ENCODE data around the gene TSPAN14.

DNA sequence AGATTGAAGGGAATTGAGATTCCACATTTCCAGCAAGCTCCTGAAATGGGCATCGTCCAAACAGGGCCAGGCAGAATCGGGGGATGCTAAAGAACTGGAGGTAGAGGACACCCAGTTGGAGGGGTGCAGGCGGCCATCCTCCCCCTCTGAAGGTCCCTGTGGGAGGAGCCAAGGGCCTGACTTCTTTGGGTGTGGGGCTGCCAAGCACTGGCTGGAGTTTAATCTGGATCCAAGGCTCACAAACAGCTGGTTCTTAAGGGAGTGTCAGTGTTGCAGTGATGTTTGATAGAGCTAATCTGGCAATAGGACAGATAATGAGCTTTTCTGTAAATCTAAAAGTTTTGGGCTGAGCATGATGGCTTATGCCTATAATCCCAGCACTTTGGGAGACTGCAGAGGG, 20.8 kb downstream of the TSPAN14 start:
- TF ChIP-seq, protein P1, sequence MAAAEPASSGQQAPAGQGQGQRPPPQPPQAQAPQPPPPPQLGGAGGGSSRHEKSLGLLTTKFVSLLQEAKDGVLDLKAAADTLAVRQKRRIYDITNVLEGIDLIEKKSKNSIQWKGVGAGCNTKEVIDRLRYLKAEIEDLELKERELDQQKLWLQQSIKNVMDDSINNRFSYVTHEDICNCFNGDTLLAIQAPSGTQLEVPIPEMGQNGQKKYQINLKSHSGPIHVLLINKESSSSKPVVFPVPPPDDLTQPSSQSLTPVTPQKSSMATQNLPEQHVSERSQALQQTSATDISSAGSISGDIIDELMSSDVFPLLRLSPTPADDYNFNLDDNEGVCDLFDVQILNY (CRISPR knock-in tag; IDR thresholded peaks at IDR 0.05): no peak
- TF ChIP-seq, protein P2, sequence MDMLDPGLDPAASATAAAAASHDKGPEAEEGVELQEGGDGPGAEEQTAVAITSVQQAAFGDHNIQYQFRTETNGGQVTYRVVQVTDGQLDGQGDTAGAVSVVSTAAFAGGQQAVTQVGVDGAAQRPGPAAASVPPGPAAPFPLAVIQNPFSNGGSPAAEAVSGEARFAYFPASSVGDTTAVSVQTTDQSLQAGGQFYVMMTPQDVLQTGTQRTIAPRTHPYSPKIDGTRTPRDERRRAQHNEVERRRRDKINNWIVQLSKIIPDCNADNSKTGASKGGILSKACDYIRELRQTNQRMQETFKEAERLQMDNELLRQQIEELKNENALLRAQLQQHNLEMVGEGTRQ (CRISPR knock-in tag; IDR thresholded peaks at IDR 0.05): no peak
- TF ChIP-seq, protein P3, sequence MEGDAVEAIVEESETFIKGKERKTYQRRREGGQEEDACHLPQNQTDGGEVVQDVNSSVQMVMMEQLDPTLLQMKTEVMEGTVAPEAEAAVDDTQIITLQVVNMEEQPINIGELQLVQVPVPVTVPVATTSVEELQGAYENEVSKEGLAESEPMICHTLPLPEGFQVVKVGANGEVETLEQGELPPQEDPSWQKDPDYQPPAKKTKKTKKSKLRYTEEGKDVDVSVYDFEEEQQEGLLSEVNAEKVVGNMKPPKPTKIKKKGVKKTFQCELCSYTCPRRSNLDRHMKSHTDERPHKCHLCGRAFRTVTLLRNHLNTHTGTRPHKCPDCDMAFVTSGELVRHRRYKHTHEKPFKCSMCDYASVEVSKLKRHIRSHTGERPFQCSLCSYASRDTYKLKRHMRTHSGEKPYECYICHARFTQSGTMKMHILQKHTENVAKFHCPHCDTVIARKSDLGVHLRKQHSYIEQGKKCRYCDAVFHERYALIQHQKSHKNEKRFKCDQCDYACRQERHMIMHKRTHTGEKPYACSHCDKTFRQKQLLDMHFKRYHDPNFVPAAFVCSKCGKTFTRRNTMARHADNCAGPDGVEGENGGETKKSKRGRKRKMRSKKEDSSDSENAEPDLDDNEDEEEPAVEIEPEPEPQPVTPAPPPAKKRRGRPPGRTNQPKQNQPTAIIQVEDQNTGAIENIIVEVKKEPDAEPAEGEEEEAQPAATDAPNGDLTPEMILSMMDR (IDR thresholded peaks at IDR 0.05): no peak
- TF ChIP-seq TEAD4 (CRISPR knock-in tag; IDR thresholded peaks at IDR 0.05): no peak
- TF ChIP-seq, protein P4, sequence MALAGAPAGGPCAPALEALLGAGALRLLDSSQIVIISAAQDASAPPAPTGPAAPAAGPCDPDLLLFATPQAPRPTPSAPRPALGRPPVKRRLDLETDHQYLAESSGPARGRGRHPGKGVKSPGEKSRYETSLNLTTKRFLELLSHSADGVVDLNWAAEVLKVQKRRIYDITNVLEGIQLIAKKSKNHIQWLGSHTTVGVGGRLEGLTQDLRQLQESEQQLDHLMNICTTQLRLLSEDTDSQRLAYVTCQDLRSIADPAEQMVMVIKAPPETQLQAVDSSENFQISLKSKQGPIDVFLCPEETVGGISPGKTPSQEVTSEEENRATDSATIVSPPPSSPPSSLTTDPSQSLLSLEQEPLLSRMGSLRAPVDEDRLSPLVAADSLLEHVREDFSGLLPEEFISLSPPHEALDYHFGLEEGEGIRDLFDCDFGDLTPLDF (CRISPR knock-in tag; IDR thresholded peaks at IDR 0.05): no peak
- TF ChIP-seq, protein P5, sequence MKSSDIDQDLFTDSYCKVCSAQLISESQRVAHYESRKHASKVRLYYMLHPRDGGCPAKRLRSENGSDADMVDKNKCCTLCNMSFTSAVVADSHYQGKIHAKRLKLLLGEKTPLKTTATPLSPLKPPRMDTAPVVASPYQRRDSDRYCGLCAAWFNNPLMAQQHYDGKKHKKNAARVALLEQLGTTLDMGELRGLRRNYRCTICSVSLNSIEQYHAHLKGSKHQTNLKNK (CRISPR knock-in tag; IDR thresholded peaks at IDR 0.05): no peak

All from WTC11 (cell line).